HEK293 (cell line): Measurements from ENCODE around the gene ERO1B.

Experiments
- ATF2 ChIP-seq: fragments of 450-650 bp; formaldehyde crosslinking; IDR thresholded peaks from 2 replicates; pipeline ENCODE4 v1.5.1; 2016; ENCODE audit warnings: missing biosample characterization, missing genetic modification characterization, low read depth
- BCL11B ChIP-seq: fragments of 450-650 bp; formaldehyde crosslinking; IDR thresholded peaks from 2 replicates; pipeline ENCODE4 v1.5.1; 2016; ENCODE audit warnings: low read depth, missing biosample characterization, missing genetic modification characterization
- GLI2 ChIP-seq: fragments of 450-650 bp; formaldehyde crosslinking; IDR thresholded peaks from 2 replicates; pipeline ENCODE4; 2017; ENCODE audit warnings: missing biosample characterization, missing genetic modification characterization, low read depth, borderline replicate concordance
- KLF1 ChIP-seq: fragments of 450-650 bp; formaldehyde crosslinking; IDR thresholded peaks from 2 replicates; pipeline ENCODE4 v1.5.1; 2016; ENCODE audit warnings: missing biosample characterization, missing genetic modification characterization
- TCF7L2 ChIP-seq: IDR thresholded peaks from 2 replicates; pipeline ENCODE4 v1.6.1; 2011; ENCODE audit warnings: low read depth, mild to moderate bottlenecking, inconsistent platforms, low read length, moderate library complexity, borderline replicate concordance
- ZBTB6 ChIP-seq: fragments of 450-650 bp; formaldehyde crosslinking; IDR thresholded peaks from 2 replicates; pipeline ENCODE4 v1.5.1; 2017; ENCODE audit warnings: missing biosample characterization, missing genetic modification characterization
- ZNF274 ChIP-seq, 2 experiments: fragments of 200-500 bp in 1 of 2; fragments of 450-650 bp in 1 of 2; sonication (Bioruptor generic) in 1 of 2; formaldehyde crosslinking in 1 of 2; IDR thresholded peaks; 2 replicates each; pipeline versions ENCODE4 v1.5.1 to v1.6.1; 2014 to 2016; ENCODE audit warnings: borderline replicate concordance in 1 of 2, inconsistent platforms in 1 of 2, low read length in 1 of 2, missing biosample characterization in 1 of 2, missing genetic modification characterization in 1 of 2
- ZNF510 ChIP-seq: fragments of 450-650 bp; formaldehyde crosslinking; IDR thresholded peaks from 2 replicates; pipeline ENCODE4 v1.5.1; 2018; ENCODE audit warnings: mild to moderate bottlenecking, missing genetic modification characterization, missing biosample characterization; ENCODE audit not compliant: insufficient replicate concordance
- TF ChIP-seq, protein P1 (sequence below): fragments of 450-650 bp; formaldehyde crosslinking; IDR thresholded peaks from 2 replicates; pipeline ENCODE4 v1.5.1; 2016; ENCODE audit warnings: missing biosample characterization, missing genetic modification characterization
- TF ChIP-seq, protein P2 (sequence below): fragments of 450-650 bp; formaldehyde crosslinking; IDR thresholded peaks from 2 replicates; pipeline ENCODE4 v1.5.1; 2016; ENCODE audit warnings: missing biosample characterization, missing genetic modification characterization
- TF ChIP-seq, protein P3 (sequence below): fragments of 450-650 bp; formaldehyde crosslinking; IDR thresholded peaks from 2 replicates; pipeline ENCODE4 v1.5.1; 2016; ENCODE audit warnings: missing biosample characterization, missing genetic modification characterization
- TF ChIP-seq, protein P4 (sequence below): fragments of 450-650 bp; formaldehyde crosslinking; IDR thresholded peaks from 2 replicates; pipeline ENCODE4 v1.5.1; 2016; ENCODE audit warnings: missing biosample characterization, missing genetic modification characterization

DNA sequence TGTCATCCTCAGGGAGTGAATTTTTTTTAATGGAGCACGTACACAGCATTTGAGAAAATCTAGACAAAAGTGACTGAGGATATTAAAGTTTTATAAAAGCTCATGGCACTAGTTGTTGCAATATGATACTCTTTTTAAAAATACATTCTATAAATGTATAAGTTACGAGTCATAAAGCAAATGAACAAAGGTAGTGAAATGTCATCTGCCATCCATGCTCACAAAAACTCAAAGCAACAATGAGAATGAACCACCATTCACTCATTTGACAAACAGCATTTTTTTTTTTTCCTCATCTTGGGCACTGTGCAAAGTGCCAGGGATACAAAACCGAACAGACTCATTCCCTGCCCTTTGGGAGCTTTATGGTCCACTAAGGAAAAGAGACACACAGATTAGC lies 100.7 kb downstream of the ERO1B start:
- TF ChIP-seq, protein P1, sequence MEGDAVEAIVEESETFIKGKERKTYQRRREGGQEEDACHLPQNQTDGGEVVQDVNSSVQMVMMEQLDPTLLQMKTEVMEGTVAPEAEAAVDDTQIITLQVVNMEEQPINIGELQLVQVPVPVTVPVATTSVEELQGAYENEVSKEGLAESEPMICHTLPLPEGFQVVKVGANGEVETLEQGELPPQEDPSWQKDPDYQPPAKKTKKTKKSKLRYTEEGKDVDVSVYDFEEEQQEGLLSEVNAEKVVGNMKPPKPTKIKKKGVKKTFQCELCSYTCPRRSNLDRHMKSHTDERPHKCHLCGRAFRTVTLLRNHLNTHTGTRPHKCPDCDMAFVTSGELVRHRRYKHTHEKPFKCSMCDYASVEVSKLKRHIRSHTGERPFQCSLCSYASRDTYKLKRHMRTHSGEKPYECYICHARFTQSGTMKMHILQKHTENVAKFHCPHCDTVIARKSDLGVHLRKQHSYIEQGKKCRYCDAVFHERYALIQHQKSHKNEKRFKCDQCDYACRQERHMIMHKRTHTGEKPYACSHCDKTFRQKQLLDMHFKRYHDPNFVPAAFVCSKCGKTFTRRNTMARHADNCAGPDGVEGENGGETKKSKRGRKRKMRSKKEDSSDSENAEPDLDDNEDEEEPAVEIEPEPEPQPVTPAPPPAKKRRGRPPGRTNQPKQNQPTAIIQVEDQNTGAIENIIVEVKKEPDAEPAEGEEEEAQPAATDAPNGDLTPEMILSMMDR: no peak
- TF ChIP-seq BCL11B (tag by site-specific recombination) (no peak), ZBTB6 (tag by site-specific recombination) (no peak), TCF7L2 (no peak), KLF1 (tag by site-specific recombination) (no peak), GLI2 (tag by site-specific recombination) (no peak), ZNF510 (no peak), ZNF274 (IDR thresholded peaks at IDR 0.05; ENCODE audit: low read length) (no peak), ZNF274 (tag by site-specific recombination; IDR thresholded peaks at IDR 0.05; ENCODE audit: borderline replicate concordance) (no peak), ATF2 (tag by site-specific recombination) (no peak)
- TF ChIP-seq, protein P2, sequence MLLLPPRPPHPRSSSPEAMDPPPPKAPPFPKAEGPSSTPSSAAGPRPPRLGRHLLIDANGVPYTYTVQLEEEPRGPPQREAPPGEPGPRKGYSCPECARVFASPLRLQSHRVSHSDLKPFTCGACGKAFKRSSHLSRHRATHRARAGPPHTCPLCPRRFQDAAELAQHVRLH (tag by site-specific recombination): no peak
- TF ChIP-seq, protein P3, sequence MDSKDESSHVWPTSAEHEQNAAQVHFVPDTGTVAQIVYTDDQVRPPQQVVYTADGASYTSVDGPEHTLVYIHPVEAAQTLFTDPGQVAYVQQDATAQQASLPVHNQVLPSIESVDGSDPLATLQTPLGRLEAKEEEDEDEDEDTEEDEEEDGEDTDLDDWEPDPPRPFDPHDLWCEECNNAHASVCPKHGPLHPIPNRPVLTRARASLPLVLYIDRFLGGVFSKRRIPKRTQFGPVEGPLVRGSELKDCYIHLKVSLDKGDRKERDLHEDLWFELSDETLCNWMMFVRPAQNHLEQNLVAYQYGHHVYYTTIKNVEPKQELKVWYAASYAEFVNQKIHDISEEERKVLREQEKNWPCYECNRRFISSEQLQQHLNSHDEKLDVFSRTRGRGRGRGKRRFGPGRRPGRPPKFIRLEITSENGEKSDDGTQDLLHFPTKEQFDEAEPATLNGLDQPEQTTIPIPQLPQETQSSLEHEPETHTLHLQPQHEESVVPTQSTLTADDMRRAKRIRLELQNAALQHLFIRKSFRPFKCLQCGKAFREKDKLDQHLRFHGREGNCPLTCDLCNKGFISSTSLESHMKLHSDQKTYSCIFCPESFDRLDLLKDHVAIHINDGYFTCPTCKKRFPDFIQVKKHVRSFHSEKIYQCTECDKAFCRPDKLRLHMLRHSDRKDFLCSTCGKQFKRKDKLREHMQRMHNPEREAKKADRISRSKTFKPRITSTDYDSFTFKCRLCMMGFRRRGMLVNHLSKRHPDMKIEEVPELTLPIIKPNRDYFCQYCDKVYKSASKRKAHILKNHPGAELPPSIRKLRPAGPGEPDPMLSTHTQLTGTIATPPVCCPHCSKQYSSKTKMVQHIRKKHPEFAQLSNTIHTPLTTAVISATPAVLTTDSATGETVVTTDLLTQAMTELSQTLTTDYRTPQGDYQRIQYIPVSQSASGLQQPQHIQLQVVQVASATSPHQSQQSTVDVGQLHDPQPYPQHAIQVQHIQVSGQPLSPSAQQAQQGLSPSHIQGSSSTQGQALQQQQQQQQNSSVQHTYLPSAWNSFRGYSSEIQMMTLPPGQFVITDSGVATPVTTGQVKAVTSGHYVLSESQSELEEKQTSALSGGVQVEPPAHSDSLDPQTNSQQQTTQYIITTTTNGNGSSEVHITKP (tag by site-specific recombination): no peak
- TF ChIP-seq, protein P4, sequence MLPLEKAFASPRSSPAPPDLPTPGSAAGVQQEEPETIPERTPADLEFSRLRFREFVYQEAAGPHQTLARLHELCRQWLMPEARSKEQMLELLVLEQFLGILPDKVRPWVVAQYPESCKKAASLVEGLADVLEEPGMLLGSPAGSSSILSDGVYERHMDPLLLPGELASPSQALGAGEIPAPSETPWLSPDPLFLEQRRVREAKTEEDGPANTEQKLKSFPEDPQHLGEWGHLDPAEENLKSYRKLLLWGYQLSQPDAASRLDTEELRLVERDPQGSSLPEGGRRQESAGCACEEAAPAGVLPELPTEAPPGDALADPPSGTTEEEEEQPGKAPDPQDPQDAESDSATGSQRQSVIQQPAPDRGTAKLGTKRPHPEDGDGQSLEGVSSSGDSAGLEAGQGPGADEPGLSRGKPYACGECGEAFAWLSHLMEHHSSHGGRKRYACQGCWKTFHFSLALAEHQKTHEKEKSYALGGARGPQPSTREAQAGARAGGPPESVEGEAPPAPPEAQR (tag by site-specific recombination): no peak
